CD4-positive, alpha-beta T cell treated with Interleukin-2 at 100 ng/mL for 4 hours (primary cell): ENCODE results near the gene CD74.

ENCODE experiments used
- DNase-seq: peaks from one replicate; pipeline ENCODE4 v3.0.0-alpha.2; 2020; ENCODE audit warnings: low spot score

Gene CD74

DNA sequence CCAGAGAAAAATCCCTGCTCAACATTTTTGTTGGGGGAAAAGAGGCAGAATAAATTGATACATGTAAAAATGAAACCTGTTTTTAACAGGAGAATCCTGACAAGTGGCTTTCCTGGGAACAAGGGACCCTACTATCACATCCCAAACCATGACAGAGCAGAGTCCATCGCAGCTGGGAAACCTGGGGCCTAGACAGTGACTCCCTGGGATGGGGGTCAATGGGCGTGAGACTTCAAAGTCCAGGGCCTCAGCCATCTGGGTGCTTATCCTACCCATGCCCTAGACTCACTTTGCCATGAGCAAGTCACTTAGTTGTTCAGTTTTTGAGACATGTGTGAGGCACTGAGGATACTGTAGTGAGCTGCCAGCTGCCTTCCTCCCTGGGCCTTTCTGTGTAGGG is 49.5 kb downstream of the CD74 start:
- no peak for DNase-seq

DNA sequence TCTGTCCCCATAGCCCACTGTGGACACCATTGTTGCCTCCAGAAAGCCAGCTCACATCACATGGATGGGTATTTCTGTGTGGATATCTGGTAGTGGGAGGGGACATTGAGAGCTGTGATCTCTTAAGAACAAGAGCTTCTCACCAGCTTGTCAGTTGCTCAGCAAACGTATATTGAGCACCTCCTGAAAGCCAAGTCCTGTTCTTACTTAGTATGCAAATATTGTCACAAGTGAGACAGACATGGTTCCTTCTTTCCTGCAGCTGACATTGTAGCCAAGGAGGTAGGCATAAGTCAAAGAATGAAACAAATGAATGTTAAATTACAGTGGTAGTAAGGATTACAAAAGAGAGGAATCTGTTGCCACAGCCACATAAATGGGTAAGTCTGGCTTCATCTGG is 51.4 kb downstream of the CD74 start:
- no peak for DNase-seq

GRCh38 chr5:150358261-150359095 is 54.2 kb downstream of the CD74 start:
- no peak for DNase-seq

DNA sequence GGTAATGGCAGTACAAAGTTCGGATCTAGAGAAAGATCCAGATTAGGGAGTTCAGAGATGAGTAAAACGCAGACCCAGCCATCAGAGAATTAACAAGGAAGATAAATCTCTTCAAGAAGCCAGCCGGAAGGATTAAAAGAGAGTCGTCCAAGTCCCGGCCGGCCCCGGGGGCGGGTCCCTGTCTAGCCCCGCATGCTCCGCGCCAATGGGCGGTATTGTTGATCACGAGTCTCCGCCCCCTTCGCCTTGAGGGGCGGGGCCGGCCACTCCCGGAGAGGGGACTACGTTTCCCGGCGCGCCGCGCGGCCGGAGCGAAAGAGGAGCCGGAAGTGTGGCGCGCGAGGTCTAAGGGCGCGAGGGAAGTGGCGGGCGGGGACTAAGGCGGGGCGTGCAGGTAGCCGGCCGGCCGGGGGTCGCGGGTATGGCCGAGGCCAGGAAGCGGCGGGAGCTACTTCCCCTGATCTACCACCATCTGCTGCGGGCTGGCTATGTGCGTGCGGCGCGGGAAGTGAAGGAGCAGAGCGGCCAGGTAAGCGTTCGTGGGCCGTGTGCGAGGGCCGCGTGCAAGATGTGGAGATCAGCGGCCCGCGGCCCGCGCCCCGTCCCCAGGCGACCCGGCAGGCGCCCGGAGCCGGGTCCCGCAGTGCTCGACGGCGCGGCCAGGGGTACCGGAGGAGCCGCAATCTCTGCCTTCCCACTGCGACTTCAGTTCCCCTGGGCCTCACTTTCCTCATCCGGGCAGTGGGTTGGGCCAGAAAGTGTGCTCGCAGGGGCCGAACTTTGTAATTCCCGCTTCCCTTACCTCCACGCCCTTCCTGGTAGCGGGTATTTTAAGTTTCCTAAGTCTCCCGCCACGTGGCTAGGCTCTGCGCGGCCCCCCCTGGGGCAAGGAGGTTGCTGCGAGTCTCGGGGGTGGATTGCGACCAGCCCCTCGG is 55.1 kb downstream of the CD74 start, which contains the start of gene TCOF1:
Gene TCOF1, plus strand, starts transcription at position 372 of the 935 bp plus-strand sequence. Its CDS starts 50 bp downstream, at position 422.
- DNase-seq: peak; percentile 97

- DNase-seq: no peak
Measured at GRCh38 chr5:150356575-150357294, 56.0 kb downstream of the CD74 start.

GRCh38 chr5:150355791-150356190 is 56.9 kb downstream of the CD74 start:
- no peak for DNase-seq

DNA sequence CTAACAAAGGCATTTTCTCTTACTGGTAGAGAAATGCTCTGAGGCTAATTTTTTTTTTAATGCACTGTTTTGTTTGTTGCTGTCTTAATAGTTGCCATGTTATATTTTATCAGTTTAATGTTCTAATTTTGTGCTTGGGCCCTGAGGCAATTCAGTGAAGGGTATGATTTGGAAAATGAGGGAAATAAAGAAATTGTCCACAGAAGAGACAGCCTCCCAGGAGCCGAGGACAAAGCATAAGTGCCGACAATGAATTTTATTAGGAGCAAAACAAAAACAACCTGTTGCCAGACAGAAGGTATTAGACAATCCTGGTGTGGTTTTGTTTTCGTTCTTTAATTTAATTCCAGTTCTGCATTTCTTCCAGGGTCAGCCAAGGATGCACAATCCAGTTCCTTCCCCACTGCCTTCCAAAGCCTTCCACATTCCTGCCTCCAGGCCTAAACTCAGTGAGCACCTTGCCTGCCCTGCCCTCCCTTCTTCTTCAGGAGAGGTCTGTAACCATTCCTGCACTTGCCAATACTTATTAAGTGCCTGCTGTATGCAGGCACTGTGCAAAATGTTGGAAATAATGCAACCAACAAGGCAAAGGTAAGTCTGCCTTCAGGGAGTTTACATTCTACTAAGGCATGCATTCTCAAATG is 59.6 kb downstream of the CD74 start:
- DNase-seq: no peak

GRCh38 chr5:150352244-150353031 is 60.3 kb downstream of the CD74 start:
- DNase-seq: no peak
